Large intestine (tissue), 3 donors: ENCODE data around the gene SGK1. TPM values are rescaled to one million over a fixed set of nuclear protein-coding genes. Genes with fewer than 3 reads are reported as not detected.
A peak's percentile ranks its signal among the peaks of the same experiment; 100 is the strongest.
"Not testable (repeated sequence)": the region's sequence is repeated elsewhere in the genome, so short reads cannot be mapped to it uniquely, and the experiment has no call there.

Source experiments
- DNase-seq, 2 donors: peaks; one replicate each; pipeline versions ENCODE4 v3.0.0 to v3.0.0-alpha.2; 2013
- H3K27ac ChIP-seq: one replicate; pipeline ENCODE4 v1.5.1; 2013; ENCODE audit warnings: low read length
- H3K27me3 ChIP-seq: 2 replicates; pipeline ENCODE4 v1.6.1; 2013; ENCODE audit warnings: low read length; ENCODE audit not compliant: control insufficient read depth, insufficient read depth
- H3K36me3 ChIP-seq: 2 replicates; pipeline ENCODE4 v1.6.1; 2013; ENCODE audit warnings: low read length; ENCODE audit not compliant: control insufficient read depth, insufficient read depth
- H3K4me1 ChIP-seq: one replicate; pipeline ENCODE4 v1.6.1; 2013; ENCODE audit warnings: low read length; ENCODE audit not compliant: control insufficient read depth, insufficient read depth
- H3K4me3 ChIP-seq: one replicate; pipeline ENCODE4 v1.5.1; 2013; ENCODE audit warnings: low read length
- H3K9me3 ChIP-seq: one replicate; pipeline ENCODE4 v1.6.1; 2013; ENCODE audit warnings: mild to moderate bottlenecking, low read depth, low read length, moderate library complexity; ENCODE audit not compliant: control insufficient read depth
- WGBS: methylation state at CpG from one replicate; pipeline ENCODE4 v1.1.5; 2013; ENCODE audit warnings: low lambda C conversion rate; ENCODE audit not compliant: insufficient coverage; 5-methylcytosine and 5-hydroxymethylcytosine counted together
- polyA plus RNA-seq: library from polyadenylated mRNA; unstranded; fragments of 120-200 nt; gene quantifications from one replicate; pipeline ENCODE4 v1.2.1, GENCODE V29; 2013

Gene SGK1
- polyA plus RNA-seq, 1 donor: 41.2 TPM

DNA sequence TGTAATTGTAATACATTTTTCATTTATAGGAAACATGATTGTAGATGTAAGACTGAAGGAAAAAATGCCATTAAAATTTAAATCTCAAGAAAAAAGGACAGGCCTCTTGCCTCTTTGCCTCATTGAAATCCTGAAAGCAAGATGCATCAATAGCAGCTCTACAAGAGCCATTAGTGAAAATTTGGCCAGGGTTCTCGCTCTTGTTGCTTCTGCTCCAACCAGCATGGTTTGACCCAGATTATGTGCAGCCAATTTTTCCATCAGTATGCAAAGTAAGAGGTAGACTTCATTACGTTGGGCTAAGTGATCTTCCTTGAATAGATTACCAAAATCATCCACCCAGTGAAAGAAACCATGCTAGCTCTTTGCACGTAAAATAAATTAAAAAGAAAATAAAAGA, 106.6 kb downstream of the SGK1 start:
- Histone ChIP-seq H3K9me3 (no peaks in the 10 kb centered on the region), H3K36me3 (no peaks in the 10 kb centered on the region), H3K4me1 (no peaks in the 10 kb centered on the region), H3K27me3 (no peaks in the 10 kb centered on the region), H3K4me3 (no peak overlapping the region), H3K27ac (no peak overlapping the region)
- no peak for DNase-seq
- 100% methylated on average over 2 of the region's 3 CpGs for WGBS

GRCh38 chr6:134207421-134207820, 110.5 kb downstream of the SGK1 start:
- Histone ChIP-seq H3K36me3 (no peaks in the 10 kb centered on the region), H3K27ac (no peak overlapping the region), H3K9me3 (peaks cover 7% of the 10 kb centered on the region), H3K4me3 (no peak overlapping the region), H3K4me1 (no peaks in the 10 kb centered on the region), H3K27me3 (no peaks in the 10 kb centered on the region)
- DNase-seq: no peak
- no CpG with 5 or more reads among the region's 4 CpGs for WGBS

- no peak for DNase-seq
- WGBS: 100% methylated on average over 1 of the region's 4 CpGs
These were observed 112.5 kb downstream of the SGK1 start for GRCh38 chr6:134205366-134205765.

GRCh38 chr6:134204759-134205158, 113.2 kb downstream of the SGK1 start:
- not testable (repeated sequence) for H3K4me1 ChIP-seq, H3K9me3 ChIP-seq, H3K27me3 ChIP-seq, H3K36me3 ChIP-seq, DNase-seq, H3K4me3 ChIP-seq, H3K27ac ChIP-seq
- WGBS: no CpG with 5 or more reads among the region's 1 CpG

More at GRCh38 chr6:134205366-134205765, 112.5 kb downstream of the SGK1 start:
- no peak overlapping the region for H3K27ac ChIP-seq
- peaks cover 7% of the 10 kb centered on the region for H3K9me3 ChIP-seq
- no peak overlapping the region for H3K4me3 ChIP-seq
- H3K36me3 ChIP-seq: no peaks in the 10 kb centered on the region
- no peaks in the 10 kb centered on the region for H3K27me3 ChIP-seq
- H3K4me1 ChIP-seq: no peaks in the 10 kb centered on the region

- Histone ChIP-seq H3K9me3 (peaks cover 7% of the 10 kb centered on the region), H3K4me1 (no peaks in the 10 kb centered on the region), H3K27ac (no peak overlapping the region), H3K4me3 (no peak overlapping the region), H3K36me3 (no peaks in the 10 kb centered on the region), H3K27me3 (no peaks in the 10 kb centered on the region)
- 100% methylated on average over 1 of the region's 1 CpG for WGBS
- no peak for DNase-seq
These were observed 113.9 kb downstream of the SGK1 start for GRCh38 chr6:134204031-134204430.

DNA sequence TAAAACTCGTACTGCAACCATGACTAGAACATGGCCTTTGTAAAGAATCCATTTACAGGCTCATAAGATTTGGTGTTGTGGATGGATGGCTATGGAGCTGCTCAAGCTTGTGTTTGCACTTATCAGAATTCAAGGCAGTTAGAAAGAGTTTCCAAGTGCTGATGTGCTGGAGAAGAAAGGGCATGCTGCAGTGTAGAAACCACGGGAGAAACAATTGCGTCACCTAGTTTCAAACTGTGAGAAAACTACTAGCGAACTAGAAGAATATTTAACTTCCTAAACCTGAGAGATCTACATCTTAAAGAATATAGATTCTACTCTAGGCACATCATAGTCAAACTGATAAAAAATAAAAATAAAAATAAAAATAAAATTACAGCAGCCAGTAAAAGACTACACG, 116.2 kb downstream of the SGK1 start:
- Histone ChIP-seq H3K4me3 (no peak overlapping the region), H3K4me1 (peaks cover 6% of the 10 kb centered on the region), H3K9me3 (peaks cover 7% of the 10 kb centered on the region), H3K36me3 (no peaks in the 10 kb centered on the region), H3K27me3 (no peaks in the 10 kb centered on the region), H3K27ac (no peak overlapping the region)
- 80% methylated on average over 2 of the region's 5 CpGs for WGBS
- no peak for DNase-seq

DNA sequence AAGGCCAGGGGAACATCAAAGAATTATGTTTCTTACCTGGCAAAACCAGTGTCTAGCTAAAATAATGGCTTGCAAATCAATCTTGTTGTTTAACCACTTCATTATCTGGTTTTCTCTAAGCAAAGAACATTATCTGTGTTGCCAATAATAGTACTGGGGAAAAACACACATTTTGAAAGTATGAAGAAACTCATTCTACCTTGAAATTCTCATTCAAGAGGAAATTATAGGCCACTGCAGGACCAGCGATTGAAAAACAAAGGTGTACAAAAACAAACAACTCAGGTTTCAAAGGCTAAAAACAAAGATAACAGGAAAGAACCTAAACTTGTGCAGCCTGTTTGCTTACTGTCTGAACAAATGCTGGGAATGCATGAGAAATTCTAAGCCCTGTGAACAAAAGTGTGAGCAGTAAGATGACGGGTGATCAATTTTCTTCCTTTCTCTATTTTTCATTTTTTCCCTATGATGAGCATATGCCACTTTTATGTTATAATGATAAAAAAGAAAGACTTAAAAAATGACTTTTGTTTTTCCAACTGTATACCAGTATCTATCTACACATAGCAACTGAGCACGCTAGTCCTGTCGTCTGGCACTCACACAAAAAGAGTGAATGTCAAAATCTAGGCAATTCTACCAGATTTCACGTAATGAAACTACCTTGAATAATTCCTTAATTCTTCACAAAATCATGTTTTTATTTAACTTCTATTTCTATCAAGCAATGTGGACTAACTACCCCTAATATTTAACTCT, 117.9 kb downstream of the SGK1 start:
- Histone ChIP-seq H3K9me3 (peaks cover 7% of the 10 kb centered on the region), H3K36me3 (no peaks in the 10 kb centered on the region), H3K4me3 (no peak overlapping the region), H3K27ac (no peak overlapping the region), H3K27me3 (no peaks in the 10 kb centered on the region), H3K4me1 (peaks cover 14% of the 10 kb centered on the region)
- no peak for DNase-seq
- 48% methylated on average over 2 of the region's 5 CpGs for WGBS

GRCh38 chr6:134198093-134198492, 119.8 kb downstream of the SGK1 start:
- Histone ChIP-seq H3K4me3 (no peak overlapping the region), H3K36me3 (no peaks in the 10 kb centered on the region), H3K9me3 (no peaks in the 10 kb centered on the region), H3K4me1 (peaks cover 14% of the 10 kb centered on the region), H3K27me3 (no peaks in the 10 kb centered on the region), H3K27ac (peak overlapping the region; percentile 64)
- peak; percentile 42 to 60 for DNase-seq
- 22% methylated on average over 1 of the region's 3 CpGs for WGBS

GRCh38 chr6:134197685-134198084, 120.2 kb downstream of the SGK1 start:
- not testable (repeated sequence) for H3K36me3 ChIP-seq, H3K4me3 ChIP-seq, H3K27me3 ChIP-seq, H3K9me3 ChIP-seq, DNase-seq
- Histone ChIP-seq H3K4me1 (peaks cover 14% of the 10 kb centered on the region), H3K27ac (peak overlapping the region; percentile 64)
- 100% methylated on average over 1 of the region's 6 CpGs for WGBS

DNA sequence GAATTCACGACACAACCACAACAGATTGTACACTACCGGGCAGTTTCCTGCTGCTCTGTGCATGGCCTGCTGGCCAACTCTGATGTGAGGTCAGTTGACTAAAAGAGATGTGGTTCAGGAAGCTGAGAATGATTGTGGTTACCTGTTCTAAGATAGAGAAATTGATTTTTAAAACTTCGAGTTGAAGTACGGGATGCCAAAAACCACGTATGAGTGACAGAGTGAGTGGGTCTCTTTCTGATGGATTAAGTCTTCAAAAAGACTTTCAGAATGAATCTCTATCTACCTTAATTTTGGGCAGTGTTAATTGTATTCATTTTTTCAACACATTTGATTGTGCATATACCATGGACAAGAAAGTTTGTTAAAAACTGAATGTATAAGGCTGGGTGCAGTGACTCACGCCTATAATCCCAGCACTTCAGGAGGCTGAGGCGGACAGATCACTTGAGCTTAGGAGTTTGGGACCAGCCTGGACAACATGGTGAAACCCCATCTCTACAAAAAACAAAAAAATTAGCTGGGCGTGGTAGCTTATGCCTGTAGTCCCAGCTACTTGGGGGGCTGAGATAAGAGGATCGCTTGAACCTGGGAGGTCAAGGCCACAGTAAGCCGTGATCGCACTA, 121.2 kb downstream of the SGK1 start:
- no peaks in the 10 kb centered on the region for H3K27me3 ChIP-seq
- WGBS: 100% methylated on average over 1 of the region's 11 CpGs
- H3K4me3 ChIP-seq: no peak overlapping the region
- H3K27ac ChIP-seq: peak overlapping the region; percentile 6
- DNase-seq: no peak
- no peaks in the 10 kb centered on the region for H3K9me3 ChIP-seq
- no peaks in the 10 kb centered on the region for H3K36me3 ChIP-seq
- H3K4me1 ChIP-seq: peaks cover 14% of the 10 kb centered on the region

- H3K27me3 ChIP-seq: no peaks in the 10 kb centered on the region
- no peak overlapping the region for H3K4me3 ChIP-seq
- no peak for DNase-seq
- peaks cover 14% of the 10 kb centered on the region for H3K4me1 ChIP-seq
- H3K27ac ChIP-seq: peak overlapping the region; percentile 6
- WGBS: no CpG with 5 or more reads among the region's 3 CpGs
- no peaks in the 10 kb centered on the region for H3K36me3 ChIP-seq
- no peaks in the 10 kb centered on the region for H3K9me3 ChIP-seq
These were observed 121.9 kb downstream of the SGK1 start for GRCh38 chr6:134195985-134196384.
